Measurements from ENCODE around the gene FIGLA. TPM values are rescaled to one million over a fixed set of nuclear protein-coding genes. Genes with fewer than 3 reads are reported as not detected.

Gene FIGLA
- total and polyA plus RNA-seq, 2 of the 8 experiments (the other 6 are each of a cell fraction or from before 2014, with no cell fraction given): not detected

DNA sequence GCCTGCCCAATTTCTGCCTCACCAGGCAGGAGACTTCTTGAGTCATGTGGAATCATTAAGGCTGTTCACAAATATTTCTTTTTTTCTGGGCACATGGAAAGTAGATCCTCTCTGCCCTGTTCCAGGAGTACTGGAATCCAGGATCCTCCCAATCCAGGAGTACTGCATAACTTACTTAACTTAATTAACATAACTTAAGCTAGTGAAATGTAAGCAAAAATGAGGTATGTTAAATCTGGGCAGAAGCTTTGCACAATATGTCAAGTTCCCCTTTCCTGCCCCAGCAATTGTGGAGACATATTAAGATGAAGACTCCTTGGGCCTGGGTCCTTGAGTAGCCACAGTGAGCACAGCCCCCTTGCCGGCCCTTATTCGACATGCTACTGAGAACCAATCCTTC is 41.9 kb upstream of the FIGLA start:
- H2AFZ ChIP-seq (ENCODE audit: low read length): no peak overlapping the region
- no peak overlapping the region for H4K8ac ChIP-seq (ENCODE audit: extremely low read depth, insufficient read depth, low read length)
- no peaks in the 10 kb centered on the region for H3K36me3 ChIP-seq (ENCODE audit: control insufficient read depth in 2 of 4, insufficient read depth in 4 of 4, low read length in 3 of 4)
- H3K79me1 ChIP-seq (ENCODE audit: low read depth, low read length): no peaks in the 10 kb centered on the region
- no peak overlapping the region for H3K23ac ChIP-seq (ENCODE audit: insufficient read length)
- peaks cover 0 to 5% (median 2%) of the 10 kb centered on the region in 4 experiments; a peak in 4 of 7 replicates for H3K4me1 ChIP-seq (replicated peaks in 1 of 4; ENCODE audit: control insufficient read depth in 3 of 4, insufficient read depth in 4 of 4, low read length in 3 of 4)
- no peak overlapping the region for H4K91ac ChIP-seq (replicated peaks; ENCODE audit: insufficient read length, low read length)
- WGBS, 2 experiments (ENCODE audit: extremely low coverage in 1 of 2, insufficient coverage in 1 of 2, insufficient read length in 1 of 2, insufficient replicate concordance in 2 of 2, low coverage in 1 of 2, low lambda C conversion rate in 2 of 2, missing lambda C conversion rate in 1 of 2): 86% methylated on average over 2 of the region's 2 CpGs; no CpG with 5 or more reads in 1 of the 2 experiments
- ChIA-PET POLR2A (ENCODE audit: partially characterized antibody) (no interaction called here), CTCF (ENCODE audit: partially characterized antibody) (interaction anchor here (1.1 to 1.2 kb wide), 2 partner anchors 43 to 125 kb away, joined by 3 read pairs; no protein-coding TSS in a partner anchor)
- no peak overlapping the region for H2AK5ac ChIP-seq (ENCODE audit: low read depth, low read length)
- H3K9me3 ChIP-seq (ENCODE audit: insufficient read depth in 2 of 2, low read depth in 1 of 2, low read length in 1 of 2): no peaks in the 10 kb centered on the region
- H2BK12ac ChIP-seq (ENCODE audit: low read depth, low read length): no peak overlapping the region
- no peak overlapping the region for H3K4me2 ChIP-seq (ENCODE audit: insufficient read depth in 1 of 2, low read depth in 2 of 2, low read length in 2 of 2)
- no peak overlapping the region for H4K5ac ChIP-seq (ENCODE audit: insufficient read length, low read depth, low read length)
- no peak overlapping the region for H3K18ac ChIP-seq (ENCODE audit: extremely low read depth, low read length)
- H2BK15ac ChIP-seq (ENCODE audit: low read length): no peak overlapping the region
- DNase-seq (ENCODE audit: low read depth in 1 of 2, low spot score in 2 of 2) (no peak), FAIRE-seq (no peak)
- H3K56ac ChIP-seq (replicated peaks; ENCODE audit: insufficient read length, low read depth, low read length): no peak overlapping the region
- H3K14ac ChIP-seq (ENCODE audit: insufficient read length): no peak overlapping the region
- no peak overlapping the region for H3K27ac ChIP-seq (ENCODE audit: low read depth, low read length)
- no peak overlapping the region for H3K4ac ChIP-seq (replicated peaks; ENCODE audit: insufficient read length, low read depth, low read length)
- no peaks in the 10 kb centered on the region for H3K23me2 ChIP-seq (ENCODE audit: low read depth, low read length)
- H2BK5ac ChIP-seq (ENCODE audit: low read depth, low read length): no peak overlapping the region
- H3K27me3 ChIP-seq (replicated peaks in 1 of 4; ENCODE audit: control insufficient read depth in 3 of 4, extremely low read depth in 1 of 4, insufficient read depth in 3 of 4, low read length in 3 of 4): peaks cover 0 to 2% (median under 1%) of the 10 kb centered on the region in 4 experiments; a peak in 2 of 7 replicates
- H3K4me3 ChIP-seq (ENCODE audit: extremely low read depth in 1 of 4, insufficient read depth in 2 of 4, low read depth in 3 of 4, low read length in 4 of 4): no peak overlapping the region
- H3K79me2 ChIP-seq (ENCODE audit: control insufficient read depth in 1 of 2, insufficient read depth in 2 of 2, low read length in 2 of 2): no peaks in the 10 kb centered on the region
- no peak overlapping the region for H2BK120ac ChIP-seq (replicated peaks; ENCODE audit: low read depth, low read length)
- H4K20me1 ChIP-seq (replicated peaks in 1 of 2; ENCODE audit: control insufficient read depth in 1 of 2, insufficient read depth in 2 of 2, low read length in 2 of 2): no peaks in the 10 kb centered on the region
- H3K9ac ChIP-seq (replicated peaks in 1 of 4; ENCODE audit: extremely low read depth in 1 of 4, low read depth in 3 of 4, low read length in 3 of 4): no peak overlapping the region
- no peak overlapping the region for H2BK20ac ChIP-seq (ENCODE audit: low read length)
